Fibroblast of lung (primary cell): ENCODE data around the gene MAGI2.

ENCODE experiments used
- EZH2 ChIP-seq: IDR thresholded peaks from 2 replicates; pipeline ENCODE4 v1.5.1; 2012; ENCODE audit warnings: low read length, control low read depth, mild to moderate bottlenecking; ENCODE audit errors: missing control alignments
- TF ChIP-seq, protein P1 (sequence below), 2 donors: IDR thresholded peaks in 1 of 2; conservative IDR thresholded peaks in 1 of 2; 1 replicate in 1 of 2; 2 replicates in 1 of 2; pipeline ENCODE4 v1.5.1; 2011 to 2012; ENCODE audit warnings: low read length in 2 of 2, control low read depth in 1 of 2, inconsistent platforms in 1 of 2, low read depth in 1 of 2, mild to moderate bottlenecking in 1 of 2

DNA sequence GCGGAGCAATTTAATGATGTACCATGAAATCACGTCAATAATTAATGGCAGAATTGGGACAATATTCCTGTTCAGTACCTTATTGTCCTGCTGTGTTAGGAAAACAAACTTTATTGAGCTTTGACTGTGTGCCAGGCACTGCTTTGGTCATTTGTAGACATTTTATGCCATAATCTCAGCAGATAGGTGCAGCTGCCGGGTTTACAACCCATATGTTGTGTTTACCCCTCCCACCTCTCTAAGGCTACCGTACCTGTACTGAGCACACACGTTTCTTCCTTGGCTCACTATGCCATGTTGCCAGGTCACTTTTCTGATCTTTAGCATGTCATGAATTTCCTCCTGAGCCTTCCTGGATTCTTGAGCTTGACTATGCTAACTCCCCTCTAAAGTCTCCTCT, 1232.7 kb downstream of the MAGI2 start:
- TF ChIP-seq, protein P1, sequence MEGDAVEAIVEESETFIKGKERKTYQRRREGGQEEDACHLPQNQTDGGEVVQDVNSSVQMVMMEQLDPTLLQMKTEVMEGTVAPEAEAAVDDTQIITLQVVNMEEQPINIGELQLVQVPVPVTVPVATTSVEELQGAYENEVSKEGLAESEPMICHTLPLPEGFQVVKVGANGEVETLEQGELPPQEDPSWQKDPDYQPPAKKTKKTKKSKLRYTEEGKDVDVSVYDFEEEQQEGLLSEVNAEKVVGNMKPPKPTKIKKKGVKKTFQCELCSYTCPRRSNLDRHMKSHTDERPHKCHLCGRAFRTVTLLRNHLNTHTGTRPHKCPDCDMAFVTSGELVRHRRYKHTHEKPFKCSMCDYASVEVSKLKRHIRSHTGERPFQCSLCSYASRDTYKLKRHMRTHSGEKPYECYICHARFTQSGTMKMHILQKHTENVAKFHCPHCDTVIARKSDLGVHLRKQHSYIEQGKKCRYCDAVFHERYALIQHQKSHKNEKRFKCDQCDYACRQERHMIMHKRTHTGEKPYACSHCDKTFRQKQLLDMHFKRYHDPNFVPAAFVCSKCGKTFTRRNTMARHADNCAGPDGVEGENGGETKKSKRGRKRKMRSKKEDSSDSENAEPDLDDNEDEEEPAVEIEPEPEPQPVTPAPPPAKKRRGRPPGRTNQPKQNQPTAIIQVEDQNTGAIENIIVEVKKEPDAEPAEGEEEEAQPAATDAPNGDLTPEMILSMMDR (conservative IDR thresholded peaks at IDR 0.05 in 1 of 2, IDR thresholded peaks at IDR 0.05 in 1 of 2; ENCODE audit: low read depth in 1 of 2, low read length in 2 of 2) = no peak
- no peak for TF ChIP-seq EZH2
